Measurements from ENCODE around the gene PCCA. TPM values are rescaled to one million over a fixed set of nuclear protein-coding genes. Genes with fewer than 3 reads are reported as not detected.
"Not testable (repeated sequence)": the region's sequence is repeated elsewhere in the genome, so short reads cannot be mapped to it uniquely, and the experiment has no call there.

The PCCA gene
- total RNA-seq, 1 experiment from 2014 or later: 52.8 TPM

- H3K9me3 Mint-ChIP-seq: not testable (repeated sequence)
- H3K4me1 Mint-ChIP-seq: peaks cover 30% of the 10 kb centered on the region
Measured at GRCh38 chr13:100092273-100092672, 3.4 kb downstream of the PCCA start.

GRCh38 chr13:100095498-100095897, 6.6 kb downstream of the PCCA start:
- no peak for ATAC-seq
- ChIA-PET POLR2A (no interaction called here), CTCF (no interaction called here)
- H3K27me3 Mint-ChIP-seq (ENCODE audit: low read depth): no peaks in the 10 kb centered on the region
- H3K27ac Mint-ChIP-seq: peak overlapping the region; percentile 26
- TF ChIP-seq EMX1 (CRISPR knock-in tag; IDR thresholded peaks at IDR 0.05) (no peak), FOXJ3 (CRISPR knock-in tag; IDR thresholded peaks at IDR 0.05; ENCODE audit: borderline replicate concordance) (no peak), MAX (CRISPR knock-in tag; IDR thresholded peaks at IDR 0.05) (no peak), ATF1 (CRISPR knock-in tag; IDR thresholded peaks at IDR 0.05) (no peak), ZBTB21 (CRISPR knock-in tag; IDR thresholded peaks at IDR 0.05; ENCODE audit: borderline replicate concordance) (no peak), ZNF317 (CRISPR knock-in tag; IDR thresholded peaks at IDR 0.05; ENCODE audit: borderline replicate concordance, low read depth) (no peak), CBFB (CRISPR knock-in tag; IDR thresholded peaks at IDR 0.05; ENCODE audit: low read depth) (no peak)
- TF ChIP-seq, protein P1, sequence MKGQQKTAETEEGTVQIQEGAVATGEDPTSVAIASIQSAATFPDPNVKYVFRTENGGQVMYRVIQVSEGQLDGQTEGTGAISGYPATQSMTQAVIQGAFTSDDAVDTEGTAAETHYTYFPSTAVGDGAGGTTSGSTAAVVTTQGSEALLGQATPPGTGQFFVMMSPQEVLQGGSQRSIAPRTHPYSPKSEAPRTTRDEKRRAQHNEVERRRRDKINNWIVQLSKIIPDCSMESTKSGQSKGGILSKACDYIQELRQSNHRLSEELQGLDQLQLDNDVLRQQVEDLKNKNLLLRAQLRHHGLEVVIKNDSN (CRISPR knock-in tag; IDR thresholded peaks at IDR 0.05): no peak
- H3K36me3 Mint-ChIP-seq: peaks cover 19% of the 10 kb centered on the region
- peaks cover 5% of the 10 kb centered on the region for H3K9me3 Mint-ChIP-seq
- H3K4me1 Mint-ChIP-seq: peaks cover 30% of the 10 kb centered on the region
- no peak for DNase-seq (ENCODE audit: low spot score)
- no peak overlapping the region for H3K4me3 Mint-ChIP-seq

More at GRCh38 chr13:100092273-100092672, 3.4 kb downstream of the PCCA start:
- TF ChIP-seq ZNF121 (CRISPR knock-in tag; IDR thresholded peaks at IDR 0.05): peak; percentile 71
- H3K4me3 Mint-ChIP-seq; CTCF ChIA-PET; POLR2A ChIA-PET; ATAC-seq; H3K27me3 Mint-ChIP-seq (ENCODE audit: low read depth); DNase-seq (ENCODE audit: low spot score); H3K27ac Mint-ChIP-seq: not testable (repeated sequence)
- H3K36me3 Mint-ChIP-seq: peaks cover 19% of the 10 kb centered on the region

- Mint-ChIP-seq H3K27ac (no peak overlapping the region), H3K36me3 (peaks cover 15% of the 10 kb centered on the region), H3K27me3 (ENCODE audit: low read depth) (no peaks in the 10 kb centered on the region), H3K4me1 (peaks cover 24% of the 10 kb centered on the region), H3K4me3 (no peak overlapping the region), H3K9me3 (peaks cover 5% of the 10 kb centered on the region)
- POLR2A ChIA-PET: no interaction called here
- ATAC-seq (no peak), DNase-seq (ENCODE audit: low spot score) (no peak)
- TF ChIP-seq ZBTB21 (CRISPR knock-in tag; IDR thresholded peaks at IDR 0.05; ENCODE audit: borderline replicate concordance) (no peak), GTF2I (CRISPR knock-in tag; conservative IDR thresholded peaks at IDR 0.05) (no peak), AR (CRISPR knock-in tag; IDR thresholded peaks at IDR 0.05) (no peak), IRF2 (CRISPR knock-in tag; IDR thresholded peaks at IDR 0.05; ENCODE audit: borderline replicate concordance, low read depth) (no peak), JUN (CRISPR knock-in tag; IDR thresholded peaks at IDR 0.05) (no peak), TP53 (CRISPR knock-in tag; IDR thresholded peaks at IDR 0.05) (no peak), ETV6 (CRISPR knock-in tag; IDR thresholded peaks at IDR 0.05) (no peak), MAX (CRISPR knock-in tag; IDR thresholded peaks at IDR 0.05) (no peak), NR2C2 (CRISPR knock-in tag; IDR thresholded peaks at IDR 0.05) (no peak)
- CTCF ChIA-PET: no interaction called here
Measured at GRCh38 chr13:100096526-100096925, 7.6 kb downstream of the PCCA start.

DNA sequence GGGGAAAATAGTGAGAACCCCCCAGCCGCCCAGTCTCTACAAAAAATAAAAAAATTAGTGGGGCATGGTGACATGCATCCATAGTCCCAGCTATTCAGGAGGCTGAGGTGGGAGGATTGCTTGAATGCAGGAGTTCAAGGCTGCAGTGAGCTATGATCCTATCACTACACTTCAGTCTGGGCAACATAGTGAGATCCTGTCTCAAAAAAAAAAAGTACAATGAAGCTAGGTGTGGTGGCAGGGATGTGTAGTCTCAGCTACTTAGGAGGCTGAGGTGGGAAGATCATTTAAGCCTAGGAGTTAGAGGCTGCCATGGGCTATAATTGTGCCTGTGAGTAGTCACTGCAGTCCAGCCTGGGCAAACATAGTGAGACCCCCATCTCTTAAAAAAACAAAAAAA, 8.9 kb downstream of the PCCA start:
- no peak for ATAC-seq
- H3K4me3 Mint-ChIP-seq: no peak overlapping the region

More for the DNA sequence above, 8.9 kb downstream of the PCCA start:
- no peak for DNase-seq (ENCODE audit: low spot score)
- peaks cover 5% of the 10 kb centered on the region for H3K9me3 Mint-ChIP-seq
- TF ChIP-seq ZNF121 (CRISPR knock-in tag; IDR thresholded peaks at IDR 0.05): peak; percentile 69
- TF ChIP-seq, protein P2, sequence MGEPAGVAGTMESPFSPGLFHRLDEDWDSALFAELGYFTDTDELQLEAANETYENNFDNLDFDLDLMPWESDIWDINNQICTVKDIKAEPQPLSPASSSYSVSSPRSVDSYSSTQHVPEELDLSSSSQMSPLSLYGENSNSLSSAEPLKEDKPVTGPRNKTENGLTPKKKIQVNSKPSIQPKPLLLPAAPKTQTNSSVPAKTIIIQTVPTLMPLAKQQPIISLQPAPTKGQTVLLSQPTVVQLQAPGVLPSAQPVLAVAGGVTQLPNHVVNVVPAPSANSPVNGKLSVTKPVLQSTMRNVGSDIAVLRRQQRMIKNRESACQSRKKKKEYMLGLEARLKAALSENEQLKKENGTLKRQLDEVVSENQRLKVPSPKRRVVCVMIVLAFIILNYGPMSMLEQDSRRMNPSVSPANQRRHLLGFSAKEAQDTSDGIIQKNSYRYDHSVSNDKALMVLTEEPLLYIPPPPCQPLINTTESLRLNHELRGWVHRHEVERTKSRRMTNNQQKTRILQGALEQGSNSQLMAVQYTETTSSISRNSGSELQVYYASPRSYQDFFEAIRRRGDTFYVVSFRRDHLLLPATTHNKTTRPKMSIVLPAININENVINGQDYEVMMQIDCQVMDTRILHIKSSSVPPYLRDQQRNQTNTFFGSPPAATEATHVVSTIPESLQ (CRISPR knock-in tag; IDR thresholded peaks at IDR 0.05): no peak
- peaks cover 18% of the 10 kb centered on the region for H3K36me3 Mint-ChIP-seq
- no peak overlapping the region for H3K27ac Mint-ChIP-seq
- ChIA-PET CTCF (no interaction called here), POLR2A (interaction anchor here (0.5 to 2.0 kb wide), 2 partner anchors 9 to 95 kb away, joined by 3 to 11 read pairs; partner anchors contain the start of gene PCCA)
- peaks cover 28% of the 10 kb centered on the region for H3K4me1 Mint-ChIP-seq
- H3K27me3 Mint-ChIP-seq (ENCODE audit: low read depth): no peaks in the 10 kb centered on the region
